B cell (primary cell): ENCODE data around the gene GLB1L3.

ENCODE experiments used
- EZH2 ChIP-seq: IDR thresholded peaks from 2 replicates; pipeline ENCODE4 v1.6.1; 2012; ENCODE audit warnings: borderline replicate concordance, low read depth, mild to moderate bottlenecking, moderate library complexity, low read length; ENCODE audit not compliant: insufficient read depth, poor library complexity, severe bottlenecking
- TF ChIP-seq, protein P1 (sequence below): fragments of 200-600 bp; IDR thresholded peaks from one replicate; pipeline ENCODE4 v1.8.0; 2022; ENCODE audit warnings: antibody characterized with exemption, mild to moderate bottlenecking

DNA sequence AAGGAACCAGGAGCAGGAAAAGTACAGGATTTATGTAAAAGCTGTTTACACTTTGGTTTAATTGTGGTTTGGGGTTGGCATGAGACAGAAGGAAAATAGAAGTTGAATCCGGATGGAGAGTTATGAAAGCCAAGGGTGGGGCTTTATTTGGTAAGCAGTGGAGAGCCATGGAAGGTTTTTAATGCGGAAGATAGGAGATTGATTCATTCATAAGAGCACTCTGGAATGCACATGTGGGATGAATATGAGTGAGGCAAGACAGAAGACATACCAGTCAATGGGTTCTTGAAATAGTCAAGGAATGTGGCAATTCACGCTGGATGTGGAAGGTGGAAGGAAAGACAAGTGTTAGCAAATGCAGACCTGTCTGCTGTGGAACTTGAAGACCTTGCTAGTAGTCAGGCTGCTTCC is 9.3 kb upstream of the GLB1L3 start:
- TF ChIP-seq, protein P1, sequence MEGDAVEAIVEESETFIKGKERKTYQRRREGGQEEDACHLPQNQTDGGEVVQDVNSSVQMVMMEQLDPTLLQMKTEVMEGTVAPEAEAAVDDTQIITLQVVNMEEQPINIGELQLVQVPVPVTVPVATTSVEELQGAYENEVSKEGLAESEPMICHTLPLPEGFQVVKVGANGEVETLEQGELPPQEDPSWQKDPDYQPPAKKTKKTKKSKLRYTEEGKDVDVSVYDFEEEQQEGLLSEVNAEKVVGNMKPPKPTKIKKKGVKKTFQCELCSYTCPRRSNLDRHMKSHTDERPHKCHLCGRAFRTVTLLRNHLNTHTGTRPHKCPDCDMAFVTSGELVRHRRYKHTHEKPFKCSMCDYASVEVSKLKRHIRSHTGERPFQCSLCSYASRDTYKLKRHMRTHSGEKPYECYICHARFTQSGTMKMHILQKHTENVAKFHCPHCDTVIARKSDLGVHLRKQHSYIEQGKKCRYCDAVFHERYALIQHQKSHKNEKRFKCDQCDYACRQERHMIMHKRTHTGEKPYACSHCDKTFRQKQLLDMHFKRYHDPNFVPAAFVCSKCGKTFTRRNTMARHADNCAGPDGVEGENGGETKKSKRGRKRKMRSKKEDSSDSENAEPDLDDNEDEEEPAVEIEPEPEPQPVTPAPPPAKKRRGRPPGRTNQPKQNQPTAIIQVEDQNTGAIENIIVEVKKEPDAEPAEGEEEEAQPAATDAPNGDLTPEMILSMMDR, result no peak
- no peak for TF ChIP-seq EZH2
